Astrocyte of the spinal cord (primary cell): Measurements from ENCODE around the gene DNAL4.

Source experiments
- DNase-seq: peaks from one replicate; pipeline ENCODE4 v3.0.0; 2011; ENCODE audit warnings: low read depth, low spot score
- H3K4me3 ChIP-seq: 2 replicates; pipeline ENCODE4 v1.5.1; 2011; ENCODE audit warnings: low read depth, mild to moderate bottlenecking, low read length, moderate library complexity
- CTCF ChIP-seq: IDR thresholded peaks from 2 replicates; pipeline ENCODE4 v1.5.1; 2012; ENCODE audit warnings: low read depth, mild to moderate bottlenecking, low read length, inconsistent platforms
- in situ Hi-C: cut with HindIII; loops from 2 replicates; pipeline ENCODE4 v1.10.0; 2017; ENCODE audit warnings: low sequenced_read_pairs

Gene DNAL4

GRCh38 chr22:38832005-38832978 is 38.3 kb upstream of the DNAL4 start:
- DNase-seq, result no peak
- TF ChIP-seq CTCF, result no peak
- in situ Hi-C loops, result no loop called here
- H3K4me3 ChIP-seq, result no peak overlapping the region

GRCh38 chr22:38831166-38831945 is 37.4 kb upstream of the DNAL4 start:
- in situ Hi-C loops, result no loop called here
- peak; percentile 37 for DNase-seq
- no peak overlapping the region for H3K4me3 ChIP-seq
- TF ChIP-seq CTCF, result no peak

GRCh38 chr22:38830845-38831108 is 36.8 kb upstream of the DNAL4 start:
- in situ Hi-C loops, result no loop called here
- TF ChIP-seq CTCF, result no peak
- H3K4me3 ChIP-seq, result no peak overlapping the region
- no peak for DNase-seq

GRCh38 chr22:38830026-38830844 is 36.3 kb upstream of the DNAL4 start:
- DNase-seq, result no peak
- in situ Hi-C loops, result no loop called here
- H3K4me3 ChIP-seq, result no peak overlapping the region
- no peak for TF ChIP-seq CTCF

- no peak for TF ChIP-seq CTCF
- no peak overlapping the region for H3K4me3 ChIP-seq
- no peak for DNase-seq
- in situ Hi-C loops, result no loop called here
Measured at GRCh38 chr22:38829485-38829884, 35.5 kb upstream of the DNAL4 start.

GRCh38 chr22:38828616-38829205 is 34.8 kb upstream of the DNAL4 start:
- DNase-seq, result no peak
- H3K4me3 ChIP-seq, result no peak overlapping the region
- in situ Hi-C loops, result no loop called here
- TF ChIP-seq CTCF, result no peak
